ENCODE data around the gene OR52N1. TPM values are rescaled to one million over a fixed set of nuclear protein-coding genes. Genes with fewer than 3 reads are reported as not detected.

OR52N1 gene
- total and polyA plus RNA-seq, 9 of the 15 experiments (the other 6 are each of a cell fraction or from before 2014, with no cell fraction given): not detected

DNA sequence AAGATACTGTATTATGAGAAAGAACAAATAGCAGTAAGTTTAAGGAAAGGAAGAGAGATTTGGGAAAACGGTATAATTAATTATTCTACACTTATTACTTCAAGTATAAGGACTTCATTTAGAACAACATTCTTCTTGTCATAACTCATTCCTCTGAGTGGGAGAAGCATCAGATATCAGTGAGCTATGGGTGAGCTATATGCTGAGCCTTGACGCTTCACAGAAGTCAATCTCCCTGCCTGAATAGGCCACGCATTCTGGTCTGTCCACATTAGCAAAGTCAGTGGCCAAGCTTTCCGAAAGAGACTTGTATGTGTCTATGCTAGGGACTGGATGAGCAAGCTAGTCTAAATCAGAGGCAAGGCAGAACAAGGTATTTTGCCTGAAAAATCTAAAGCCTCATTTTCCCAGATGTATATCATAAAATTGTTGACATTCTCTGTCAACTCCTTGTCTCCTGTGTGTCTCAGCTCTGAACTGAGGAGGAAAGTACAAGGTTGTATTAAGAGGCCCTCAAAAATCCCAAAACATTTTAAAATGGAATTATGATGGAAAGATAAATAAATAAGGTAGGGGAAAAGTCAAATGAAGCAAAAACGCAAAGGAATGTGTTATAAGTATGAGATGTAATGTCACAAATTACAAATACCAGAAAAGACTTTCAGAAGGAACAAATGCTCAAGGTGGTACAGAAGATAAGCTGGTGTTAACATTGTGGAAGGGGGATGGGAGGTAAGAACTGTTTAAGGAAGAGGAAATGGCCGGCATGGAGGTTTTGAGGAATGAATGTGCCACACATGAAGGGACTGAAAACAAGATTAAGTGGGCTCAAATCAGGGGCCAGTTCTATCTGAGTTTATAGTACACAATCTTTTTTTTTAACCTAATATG, 19.1 kb upstream of the OR52N1 start (continued):
- TF ChIP-seq, protein P1, sequence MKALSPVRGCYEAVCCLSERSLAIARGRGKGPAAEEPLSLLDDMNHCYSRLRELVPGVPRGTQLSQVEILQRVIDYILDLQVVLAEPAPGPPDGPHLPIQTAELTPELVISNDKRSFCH (CRISPR knock-in tag; IDR thresholded peaks at IDR 0.05): no peak
- TF ChIP-seq, protein P1 (tag; IDR thresholded peaks at IDR 0.05): no peak
- TF ChIP-seq ZNF143 (CRISPR knock-in tag; IDR thresholded peaks at IDR 0.05): no peak
- peak in 1 of 3 experiments; percentile 86 for TF ChIP-seq YY1 (IDR thresholded peaks at IDR 0.05; ENCODE audit: borderline replicate concordance in 1 of 3, control insufficient read depth in 1 of 3, extremely low read depth in 1 of 3, insufficient read depth in 3 of 3, insufficient read length in 1 of 3, insufficient replicate concordance in 2 of 3, low read depth in 1 of 3, low read length in 2 of 3)
- TF ChIP-seq, protein P2, sequence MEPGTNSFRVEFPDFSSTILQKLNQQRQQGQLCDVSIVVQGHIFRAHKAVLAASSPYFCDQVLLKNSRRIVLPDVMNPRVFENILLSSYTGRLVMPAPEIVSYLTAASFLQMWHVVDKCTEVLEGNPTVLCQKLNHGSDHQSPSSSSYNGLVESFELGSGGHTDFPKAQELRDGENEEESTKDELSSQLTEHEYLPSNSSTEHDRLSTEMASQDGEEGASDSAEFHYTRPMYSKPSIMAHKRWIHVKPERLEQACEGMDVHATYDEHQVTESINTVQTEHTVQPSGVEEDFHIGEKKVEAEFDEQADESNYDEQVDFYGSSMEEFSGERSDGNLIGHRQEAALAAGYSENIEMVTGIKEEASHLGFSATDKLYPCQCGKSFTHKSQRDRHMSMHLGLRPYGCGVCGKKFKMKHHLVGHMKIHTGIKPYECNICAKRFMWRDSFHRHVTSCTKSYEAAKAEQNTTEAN (CRISPR knock-in tag; IDR thresholded peaks at IDR 0.05): no peak
- TF ChIP-seq ESRRA (IDR thresholded peaks at IDR 0.05; ENCODE audit: borderline replicate concordance, low read depth): no peak
- TF ChIP-seq EGR1 (conservative IDR thresholded peaks at IDR 0.05): no peak
- TF ChIP-seq, protein P3, sequence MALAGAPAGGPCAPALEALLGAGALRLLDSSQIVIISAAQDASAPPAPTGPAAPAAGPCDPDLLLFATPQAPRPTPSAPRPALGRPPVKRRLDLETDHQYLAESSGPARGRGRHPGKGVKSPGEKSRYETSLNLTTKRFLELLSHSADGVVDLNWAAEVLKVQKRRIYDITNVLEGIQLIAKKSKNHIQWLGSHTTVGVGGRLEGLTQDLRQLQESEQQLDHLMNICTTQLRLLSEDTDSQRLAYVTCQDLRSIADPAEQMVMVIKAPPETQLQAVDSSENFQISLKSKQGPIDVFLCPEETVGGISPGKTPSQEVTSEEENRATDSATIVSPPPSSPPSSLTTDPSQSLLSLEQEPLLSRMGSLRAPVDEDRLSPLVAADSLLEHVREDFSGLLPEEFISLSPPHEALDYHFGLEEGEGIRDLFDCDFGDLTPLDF (CRISPR knock-in tag; IDR thresholded peaks at IDR 0.05): no peak
- no peak for TF ChIP-seq MEF2D (tag; conservative IDR thresholded peaks at IDR 0.05; ENCODE audit: low read depth)
- TF ChIP-seq CCNT2 (IDR thresholded peaks at IDR 0.05; ENCODE audit: borderline replicate concordance, extremely low read depth, insufficient read length, low read depth, low read length): no peak
- TF ChIP-seq SPI1 (IDR thresholded peaks at IDR 0.05; ENCODE audit: borderline replicate concordance, low read depth, low read length): peak; percentile 85
- peak; percentile 89 for TF ChIP-seq SMARCE1 (IDR thresholded peaks at IDR 0.05)
- TF ChIP-seq SOX6 (IDR thresholded peaks at IDR 0.05): peak; percentile 67
- peak; percentile 97 for TF ChIP-seq ZNF75A (CRISPR knock-in tag; IDR thresholded peaks at IDR 0.05)
- TF ChIP-seq ZEB2 (IDR thresholded peaks at IDR 0.05): 0 out of 2 replicates have a peak, but pooled peaks have one; percentile 16
- TF ChIP-seq TAL1 (IDR thresholded peaks at IDR 0.05): peak; percentile 88
- TF ChIP-seq, protein P4, sequence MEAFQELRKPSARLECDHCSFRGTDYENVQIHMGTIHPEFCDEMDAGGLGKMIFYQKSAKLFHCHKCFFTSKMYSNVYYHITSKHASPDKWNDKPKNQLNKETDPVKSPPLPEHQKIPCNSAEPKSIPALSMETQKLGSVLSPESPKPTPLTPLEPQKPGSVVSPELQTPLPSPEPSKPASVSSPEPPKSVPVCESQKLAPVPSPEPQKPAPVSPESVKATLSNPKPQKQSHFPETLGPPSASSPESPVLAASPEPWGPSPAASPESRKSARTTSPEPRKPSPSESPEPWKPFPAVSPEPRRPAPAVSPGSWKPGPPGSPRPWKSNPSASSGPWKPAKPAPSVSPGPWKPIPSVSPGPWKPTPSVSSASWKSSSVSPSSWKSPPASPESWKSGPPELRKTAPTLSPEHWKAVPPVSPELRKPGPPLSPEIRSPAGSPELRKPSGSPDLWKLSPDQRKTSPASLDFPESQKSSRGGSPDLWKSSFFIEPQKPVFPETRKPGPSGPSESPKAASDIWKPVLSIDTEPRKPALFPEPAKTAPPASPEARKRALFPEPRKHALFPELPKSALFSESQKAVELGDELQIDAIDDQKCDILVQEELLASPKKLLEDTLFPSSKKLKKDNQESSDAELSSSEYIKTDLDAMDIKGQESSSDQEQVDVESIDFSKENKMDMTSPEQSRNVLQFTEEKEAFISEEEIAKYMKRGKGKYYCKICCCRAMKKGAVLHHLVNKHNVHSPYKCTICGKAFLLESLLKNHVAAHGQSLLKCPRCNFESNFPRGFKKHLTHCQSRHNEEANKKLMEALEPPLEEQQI (IDR thresholded peaks at IDR 0.05): peak; percentile 50; the same call in 1 of the 2 replicates
- TF ChIP-seq ARID1B (IDR thresholded peaks at IDR 0.05): peak; percentile 96
- TF ChIP-seq BMI1 (IDR thresholded peaks at IDR 0.05; ENCODE audit: low read length): no peak
- TF ChIP-seq ZNF699 (CRISPR knock-in tag; IDR thresholded peaks at IDR 0.05; ENCODE audit: insufficient replicate concordance): no peak
- TF ChIP-seq XRCC4 (IDR thresholded peaks at IDR 0.05; ENCODE audit: extremely low read depth, insufficient read depth, insufficient read length): no peak
- TF ChIP-seq COPS2 (conservative IDR thresholded peaks at IDR 0.05): no peak
- TF ChIP-seq EWSR1 (IDR thresholded peaks at IDR 0.05; ENCODE audit: borderline replicate concordance, low read depth, partially characterized antibody): no peak
